Type B pancreatic cell (in vitro differentiated cells): ENCODE data around the gene PDE4C. TPM values are rescaled to one million over a fixed set of nuclear protein-coding genes. Genes with fewer than 3 reads are reported as not detected.

Experiments used
- DNase-seq: peaks from one replicate; pipeline ENCODE4 v3.0.0; 2021; ENCODE audit warnings: mixed read lengths; ENCODE audit not compliant: unreplicated experiment; ENCODE audit errors: extremely low spot score
- H3K27ac Mint-ChIP-seq: 2 replicates; pipeline ENCODE4 v1.8.0; 2021; ENCODE audit warnings: mild to moderate bottlenecking, mixed read lengths
- H3K27me3 Mint-ChIP-seq: 2 replicates; pipeline ENCODE4 v1.8.0; 2021; ENCODE audit warnings: mixed read lengths
- H3K36me3 Mint-ChIP-seq: 2 replicates; pipeline ENCODE4 v1.8.0; 2021; ENCODE audit warnings: mixed read lengths
- H3K4me1 Mint-ChIP-seq: one replicate; pipeline ENCODE4 v1.8.0; 2021; ENCODE audit warnings: mixed read lengths; ENCODE audit not compliant: unreplicated experiment
- H3K4me3 Mint-ChIP-seq: 2 replicates; pipeline ENCODE4 v1.8.0; 2021; ENCODE audit warnings: mild to moderate bottlenecking, mixed read lengths
- H3K9me3 Mint-ChIP-seq: 2 replicates; pipeline ENCODE4 v1.8.0; 2021; ENCODE audit warnings: mixed read lengths
- CTCF ChIP-seq: fragments of 200-600 bp; sonication (generic); conservative IDR thresholded peaks from 2 replicates; pipeline ENCODE4 v1.5.0; 2021; ENCODE audit warnings: antibody characterized with exemption, mild to moderate bottlenecking
- total RNA-seq: library from RNA; stranded (reverse); gene quantifications from 2 replicates; pipeline ENCODE4 v1.2.1, GENCODE V29; 2021; ENCODE audit warnings: low replicate concordance

Gene PDE4C
- total RNA-seq, 1 donor from 2014 or later = 0.89 TPM

- H3K9me3 Mint-ChIP-seq = no peaks in the 10 kb centered on the region
- H3K27ac Mint-ChIP-seq = peak overlapping the region; percentile 37
- peaks cover 29% of the 10 kb centered on the region for H3K27me3 Mint-ChIP-seq
- no peaks in the 10 kb centered on the region for H3K36me3 Mint-ChIP-seq
- no peak overlapping the region for H3K4me3 Mint-ChIP-seq
- H3K4me1 Mint-ChIP-seq = peaks cover 6% of the 10 kb centered on the region
- DNase-seq = no peak
- no peak for TF ChIP-seq CTCF
These were observed 26.1 kb upstream of the PDE4C start for GRCh38 chr19:18252370-18252717.

- Mint-ChIP-seq H3K27ac (peak overlapping the region; percentile 37), H3K4me3 (peak overlapping the region; percentile 1), H3K27me3 (peaks cover 29% of the 10 kb centered on the region), H3K36me3 (no peaks in the 10 kb centered on the region), H3K9me3 (no peaks in the 10 kb centered on the region), H3K4me1 (peaks cover 6% of the 10 kb centered on the region)
- DNase-seq = peak; percentile 80
- TF ChIP-seq CTCF = peak; percentile 93
These were observed 25.5 kb upstream of the PDE4C start for GRCh38 chr19:18251587-18252369.

- no peaks in the 10 kb centered on the region for H3K9me3 Mint-ChIP-seq
- H3K4me1 Mint-ChIP-seq = peaks cover 6% of the 10 kb centered on the region
- DNase-seq = no peak
- peaks cover 26% of the 10 kb centered on the region for H3K27me3 Mint-ChIP-seq
- H3K27ac Mint-ChIP-seq = no peak overlapping the region
- H3K4me3 Mint-ChIP-seq = no peak overlapping the region
- H3K36me3 Mint-ChIP-seq = no peaks in the 10 kb centered on the region
- TF ChIP-seq CTCF = no peak
These were observed 23.6 kb upstream of the PDE4C start for GRCh38 chr19:18249834-18250233.

- no peaks in the 10 kb centered on the region for H3K36me3 Mint-ChIP-seq
- H3K9me3 Mint-ChIP-seq = no peaks in the 10 kb centered on the region
- no peak for TF ChIP-seq CTCF
- DNase-seq = no peak
- H3K27ac Mint-ChIP-seq = no peak overlapping the region
- H3K27me3 Mint-ChIP-seq = peaks cover 10% of the 10 kb centered on the region
- H3K4me3 Mint-ChIP-seq = no peak overlapping the region
- no peaks in the 10 kb centered on the region for H3K4me1 Mint-ChIP-seq
These were observed 19.1 kb upstream of the PDE4C start for GRCh38 chr19:18245297-18245696.

GRCh38 chr19:18239303-18239702 lies 13.1 kb upstream of the PDE4C start:
- no peak overlapping the region for H3K4me3 Mint-ChIP-seq
- TF ChIP-seq CTCF = no peak
- no peaks in the 10 kb centered on the region for H3K9me3 Mint-ChIP-seq
- H3K4me1 Mint-ChIP-seq = no peaks in the 10 kb centered on the region
- no peak overlapping the region for H3K27ac Mint-ChIP-seq
- peaks cover 36% of the 10 kb centered on the region for H3K27me3 Mint-ChIP-seq
- DNase-seq = no peak
- H3K36me3 Mint-ChIP-seq = no peaks in the 10 kb centered on the region
